ENCODE results near the gene TRPC3. TPM values are rescaled to one million over a fixed set of nuclear protein-coding genes. Genes with fewer than 3 reads are reported as not detected.
A peak's percentile ranks its signal among the peaks of the same experiment; 100 is the strongest.

TRPC3 gene
- total and polyA plus RNA-seq, 2 donors (not counting 1 experiment from before 2014, with no cell fraction given) = 1.2 to 2.3 TPM

GRCh38 chr4:121953860-121954259 lies 2.0 kb upstream of the TRPC3 start:
- no peak for TF ChIP-seq CTCF (conservative IDR thresholded peaks at IDR 0.05 in 1 of 2, IDR thresholded peaks at IDR 0.05 in 1 of 2; ENCODE audit: low read depth in 1 of 2, low read length in 2 of 2)
- no peak for TF ChIP-seq EZH2 (IDR thresholded peaks at IDR 0.05; ENCODE audit: low read length, missing control alignments)
- Histone ChIP-seq H3K9me3 (ENCODE audit: control insufficient read depth, insufficient read depth, low read depth, low read length) (no peaks in the 10 kb centered on the region), H3K79me2 (ENCODE audit: control insufficient read depth, insufficient read depth, low read length) (no peaks in the 10 kb centered on the region), H3K27ac (ENCODE audit: insufficient read depth, low read length) (no peak overlapping the region), H3K9ac (ENCODE audit: insufficient read depth, low read length) (no peak overlapping the region), H3K4me1 (ENCODE audit: control insufficient read depth, extremely low read depth, insufficient read depth, low read length) (no peaks in the 10 kb centered on the region), H3K27me3 (ENCODE audit: control insufficient read depth, insufficient read depth, low read length) (peaks cover 3% of the 10 kb centered on the region), H3K4me2 (ENCODE audit: extremely low read depth, insufficient read depth, low read length) (no peak overlapping the region), H3K4me3 (replicated peaks in 1 of 4; ENCODE audit: control extremely low read depth in 1 of 4, insufficient read depth in 1 of 4, low read depth in 3 of 4, low read length in 4 of 4) (no peak overlapping the region), H2AFZ (ENCODE audit: low read length) (no peak overlapping the region), H4K20me1 (ENCODE audit: control insufficient read depth, extremely low read depth, insufficient read depth, low read length) (no peaks in the 10 kb centered on the region), H3K36me3 (ENCODE audit: control insufficient read depth, insufficient read depth, low read length) (no peaks in the 10 kb centered on the region)
- no peak for DNase-seq (ENCODE audit: low read depth in 2 of 2)

GRCh38 chr4:121952290-121952689 lies 430 bp upstream of the TRPC3 start:
- Histone ChIP-seq H3K9me3 (ENCODE audit: control insufficient read depth, insufficient read depth, low read depth, low read length) (no peaks in the 10 kb centered on the region), H3K27ac (ENCODE audit: insufficient read depth, low read length) (no peak overlapping the region), H3K4me1 (ENCODE audit: control insufficient read depth, extremely low read depth, insufficient read depth, low read length) (no peaks in the 10 kb centered on the region), H4K20me1 (ENCODE audit: control insufficient read depth, extremely low read depth, insufficient read depth, low read length) (no peaks in the 10 kb centered on the region), H2AFZ (ENCODE audit: low read length) (peak overlapping the region; percentile 52), H3K4me3 (replicated peaks in 1 of 4; ENCODE audit: control extremely low read depth in 1 of 4, insufficient read depth in 1 of 4, low read depth in 3 of 4, low read length in 4 of 4) (peak overlapping the region; percentile 28 to 68 (median 56)), H3K9ac (ENCODE audit: insufficient read depth, low read length) (no peak overlapping the region), H3K36me3 (ENCODE audit: control insufficient read depth, insufficient read depth, low read length) (no peaks in the 10 kb centered on the region), H3K27me3 (ENCODE audit: control insufficient read depth, insufficient read depth, low read length) (peaks cover 3% of the 10 kb centered on the region), H3K79me2 (ENCODE audit: control insufficient read depth, insufficient read depth, low read length) (no peaks in the 10 kb centered on the region), H3K4me2 (ENCODE audit: extremely low read depth, insufficient read depth, low read length) (peak overlapping the region; percentile 93)
- no peak for DNase-seq (ENCODE audit: low read depth in 2 of 2)
- TF ChIP-seq EZH2 (IDR thresholded peaks at IDR 0.05; ENCODE audit: low read length, missing control alignments) = no peak

- Histone ChIP-seq H2AFZ (ENCODE audit: low read length) (peak overlapping the region; percentile 86), H3K27me3 (ENCODE audit: control insufficient read depth, insufficient read depth, low read length) (peaks cover 3% of the 10 kb centered on the region), H4K20me1 (ENCODE audit: control insufficient read depth, extremely low read depth, insufficient read depth, low read length) (no peaks in the 10 kb centered on the region), H3K4me3 (replicated peaks in 1 of 4; ENCODE audit: control extremely low read depth in 1 of 4, insufficient read depth in 1 of 4, low read depth in 3 of 4, low read length in 4 of 4) (peak overlapping the region; percentile 59 to 85 (median 76)), H3K4me2 (ENCODE audit: extremely low read depth, insufficient read depth, low read length) (peak overlapping the region; percentile 93), H3K9ac (ENCODE audit: insufficient read depth, low read length) (peak overlapping the region; percentile 58), H3K4me1 (ENCODE audit: control insufficient read depth, extremely low read depth, insufficient read depth, low read length) (no peaks in the 10 kb centered on the region), H3K79me2 (ENCODE audit: control insufficient read depth, insufficient read depth, low read length) (no peaks in the 10 kb centered on the region), H3K9me3 (ENCODE audit: control insufficient read depth, insufficient read depth, low read depth, low read length) (no peaks in the 10 kb centered on the region), H3K36me3 (ENCODE audit: control insufficient read depth, insufficient read depth, low read length) (no peaks in the 10 kb centered on the region), H3K27ac (ENCODE audit: insufficient read depth, low read length) (no peak overlapping the region)
- DNase-seq (ENCODE audit: low read depth in 2 of 2) = peak; percentile 16 to 23
- TF ChIP-seq CTCF (conservative IDR thresholded peaks at IDR 0.05 in 1 of 2, IDR thresholded peaks at IDR 0.05 in 1 of 2; ENCODE audit: low read depth in 1 of 2, low read length in 2 of 2) (no peak), EZH2 (IDR thresholded peaks at IDR 0.05; ENCODE audit: low read length, missing control alignments) (no peak)
Measured at GRCh38 chr4:121950680-121951520, 960 bp downstream of the TRPC3 start.
